ENCODE measurements around the gene SKIL.

The SKIL gene

GRCh38 chr3:170363471-170363994 lies 6.0 kb downstream of the SKIL start:
- Histone ChIP-seq H3F3A (ENCODE audit: insufficient read depth, low read length) (no peaks in the 10 kb centered on the region), H3K4me3 (ENCODE audit: low read length) (no peak overlapping the region), H3K4me2 (ENCODE audit: low read depth, low read length) (no peak overlapping the region), H3K27me3 (replicated peaks; ENCODE audit: insufficient read depth, low read length) (no peaks in the 10 kb centered on the region), H3K9me3 (replicated peaks; ENCODE audit: insufficient read depth, low read length) (no peaks in the 10 kb centered on the region), H3K9ac (ENCODE audit: low read length) (no peak overlapping the region), H3K79me2 (ENCODE audit: low read length) (peaks cover 73% of the 10 kb centered on the region), H2AFZ (ENCODE audit: low read length) (no peak overlapping the region), H4K20me1 (ENCODE audit: insufficient read depth, low read length) (no peaks in the 10 kb centered on the region), H3K9me2 (replicated peaks; ENCODE audit: insufficient read depth, low read length) (no peaks in the 10 kb centered on the region), H3K4me1 (ENCODE audit: low read length) (peaks cover 14% of the 10 kb centered on the region; the same call in 1 of the 2 replicates), H3K36me3 (replicated peaks; ENCODE audit: insufficient read depth, low read length) (no peaks in the 10 kb centered on the region; the same call in 1 of the 2 replicates), H3K27ac (ENCODE audit: low read length) (no peak overlapping the region)
- TF ChIP-seq, protein P1, sequence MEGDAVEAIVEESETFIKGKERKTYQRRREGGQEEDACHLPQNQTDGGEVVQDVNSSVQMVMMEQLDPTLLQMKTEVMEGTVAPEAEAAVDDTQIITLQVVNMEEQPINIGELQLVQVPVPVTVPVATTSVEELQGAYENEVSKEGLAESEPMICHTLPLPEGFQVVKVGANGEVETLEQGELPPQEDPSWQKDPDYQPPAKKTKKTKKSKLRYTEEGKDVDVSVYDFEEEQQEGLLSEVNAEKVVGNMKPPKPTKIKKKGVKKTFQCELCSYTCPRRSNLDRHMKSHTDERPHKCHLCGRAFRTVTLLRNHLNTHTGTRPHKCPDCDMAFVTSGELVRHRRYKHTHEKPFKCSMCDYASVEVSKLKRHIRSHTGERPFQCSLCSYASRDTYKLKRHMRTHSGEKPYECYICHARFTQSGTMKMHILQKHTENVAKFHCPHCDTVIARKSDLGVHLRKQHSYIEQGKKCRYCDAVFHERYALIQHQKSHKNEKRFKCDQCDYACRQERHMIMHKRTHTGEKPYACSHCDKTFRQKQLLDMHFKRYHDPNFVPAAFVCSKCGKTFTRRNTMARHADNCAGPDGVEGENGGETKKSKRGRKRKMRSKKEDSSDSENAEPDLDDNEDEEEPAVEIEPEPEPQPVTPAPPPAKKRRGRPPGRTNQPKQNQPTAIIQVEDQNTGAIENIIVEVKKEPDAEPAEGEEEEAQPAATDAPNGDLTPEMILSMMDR (IDR thresholded peaks at IDR 0.05; ENCODE audit: low read length) = no peak
- TF ChIP-seq EZH2 (optimal IDR thresholded peaks at IDR 0.05; ENCODE audit: low read depth, low read length) (no peak), EZH2phosphoT487 (IDR thresholded peaks at IDR 0.05; ENCODE audit: low read length) (no peak)
- no peak for DNase-seq

DNA sequence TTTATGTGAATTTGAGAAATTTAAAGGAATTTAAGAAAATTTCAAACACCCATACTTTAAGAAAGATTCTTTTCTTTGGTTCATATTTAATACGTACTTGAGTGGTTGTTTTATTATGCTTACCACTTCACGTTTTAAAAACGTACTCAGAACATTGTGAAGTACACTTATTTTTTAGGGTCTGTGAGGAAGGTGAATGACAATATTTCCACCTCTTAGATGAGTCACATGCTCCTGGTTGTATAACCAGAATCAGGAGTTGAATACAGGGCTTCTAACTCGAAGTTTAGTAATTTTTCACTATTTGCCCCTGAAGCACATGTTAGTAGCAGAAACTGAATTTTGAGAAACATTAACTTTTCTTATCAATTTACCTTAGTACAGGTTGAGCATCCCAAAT lies 7.5 kb downstream of the SKIL start:
- H3K79me2 ChIP-seq (ENCODE audit: low read length) = peaks cover 71% of the 10 kb centered on the region
- H3K4me3 ChIP-seq (ENCODE audit: low read length) = no peak overlapping the region
- H3K4me1 ChIP-seq (ENCODE audit: low read length) = peaks cover 9% of the 10 kb centered on the region; the same call in 1 of the 2 replicates
- H3K9ac ChIP-seq (ENCODE audit: low read length) = no peak overlapping the region
- H2AFZ ChIP-seq (ENCODE audit: low read length) = no peak overlapping the region
- H3K27me3 ChIP-seq (replicated peaks; ENCODE audit: insufficient read depth, low read length) = no peaks in the 10 kb centered on the region
- H3K4me2 ChIP-seq (ENCODE audit: low read depth, low read length) = no peak overlapping the region
- TF ChIP-seq, protein P1 (IDR thresholded peaks at IDR 0.05; ENCODE audit: low read length) = no peak
- TF ChIP-seq EZH2phosphoT487 (IDR thresholded peaks at IDR 0.05; ENCODE audit: low read length) (no peak), EZH2 (optimal IDR thresholded peaks at IDR 0.05; ENCODE audit: low read depth, low read length) (no peak)
- H3F3A ChIP-seq (ENCODE audit: insufficient read depth, low read length) = no peaks in the 10 kb centered on the region
- H4K20me1 ChIP-seq (ENCODE audit: insufficient read depth, low read length) = no peaks in the 10 kb centered on the region
- no peaks in the 10 kb centered on the region; the same call in 1 of the 2 replicates for H3K36me3 ChIP-seq (replicated peaks; ENCODE audit: insufficient read depth, low read length)
- no peaks in the 10 kb centered on the region for H3K9me2 ChIP-seq (replicated peaks; ENCODE audit: insufficient read depth, low read length)
- no peaks in the 10 kb centered on the region for H3K9me3 ChIP-seq (replicated peaks; ENCODE audit: insufficient read depth, low read length)
- no peak overlapping the region for H3K27ac ChIP-seq (ENCODE audit: low read length)
- no peak for DNase-seq

DNA sequence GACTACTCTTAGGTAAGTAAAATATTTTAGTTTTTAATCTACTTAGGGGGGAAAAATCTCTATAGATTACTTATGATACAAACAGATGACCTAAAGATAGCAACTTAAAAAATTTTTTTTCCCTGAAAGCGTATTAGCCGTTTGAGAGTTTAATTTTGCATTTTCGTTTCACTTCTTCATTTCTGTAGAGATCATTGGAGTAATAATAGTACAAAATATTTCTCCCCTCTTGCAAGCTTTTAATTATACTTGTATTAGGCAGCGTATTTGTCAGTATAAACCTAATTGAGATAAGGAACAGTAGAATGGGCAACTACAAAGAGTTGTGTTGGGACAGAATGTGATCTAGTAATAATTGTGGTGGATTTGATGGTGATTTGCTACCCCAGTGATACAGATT lies 10.3 kb downstream of the SKIL start:
- H3F3A ChIP-seq (ENCODE audit: insufficient read depth, low read length) = no peaks in the 10 kb centered on the region
- H3K4me2 ChIP-seq (ENCODE audit: low read depth, low read length) = no peak overlapping the region
- no peaks in the 10 kb centered on the region for H3K36me3 ChIP-seq (replicated peaks; ENCODE audit: insufficient read depth, low read length)
- TF ChIP-seq EZH2phosphoT487 (IDR thresholded peaks at IDR 0.05; ENCODE audit: low read length) (no peak), EZH2 (optimal IDR thresholded peaks at IDR 0.05; ENCODE audit: low read depth, low read length) (no peak)
- TF ChIP-seq, protein P1 (IDR thresholded peaks at IDR 0.05; ENCODE audit: low read length) = no peak
- no peaks in the 10 kb centered on the region for H3K9me2 ChIP-seq (replicated peaks; ENCODE audit: insufficient read depth, low read length)
- no peaks in the 10 kb centered on the region for H4K20me1 ChIP-seq (ENCODE audit: insufficient read depth, low read length)
- no peak for DNase-seq
- no peak overlapping the region for H2AFZ ChIP-seq (ENCODE audit: low read length)
- no peaks in the 10 kb centered on the region for H3K9me3 ChIP-seq (replicated peaks; ENCODE audit: insufficient read depth, low read length)
- H3K9ac ChIP-seq (ENCODE audit: low read length) = no peak overlapping the region
- peaks cover 55% of the 10 kb centered on the region for H3K79me2 ChIP-seq (ENCODE audit: low read length)
- no peaks in the 10 kb centered on the region for H3K27me3 ChIP-seq (replicated peaks; ENCODE audit: insufficient read depth, low read length)
- H3K27ac ChIP-seq (ENCODE audit: low read length) = no peak overlapping the region
- no peak overlapping the region for H3K4me3 ChIP-seq (ENCODE audit: low read length)
- H3K4me1 ChIP-seq (ENCODE audit: low read length) = no peaks in the 10 kb centered on the region

Measured in MM.1S (cell line).